Measurements from ENCODE around the gene FUBP3.
"Not testable (repeated sequence)": the region's sequence is repeated elsewhere in the genome, so short reads cannot be mapped to it uniquely, and the experiment has no call there.

Gene FUBP3

DNA sequence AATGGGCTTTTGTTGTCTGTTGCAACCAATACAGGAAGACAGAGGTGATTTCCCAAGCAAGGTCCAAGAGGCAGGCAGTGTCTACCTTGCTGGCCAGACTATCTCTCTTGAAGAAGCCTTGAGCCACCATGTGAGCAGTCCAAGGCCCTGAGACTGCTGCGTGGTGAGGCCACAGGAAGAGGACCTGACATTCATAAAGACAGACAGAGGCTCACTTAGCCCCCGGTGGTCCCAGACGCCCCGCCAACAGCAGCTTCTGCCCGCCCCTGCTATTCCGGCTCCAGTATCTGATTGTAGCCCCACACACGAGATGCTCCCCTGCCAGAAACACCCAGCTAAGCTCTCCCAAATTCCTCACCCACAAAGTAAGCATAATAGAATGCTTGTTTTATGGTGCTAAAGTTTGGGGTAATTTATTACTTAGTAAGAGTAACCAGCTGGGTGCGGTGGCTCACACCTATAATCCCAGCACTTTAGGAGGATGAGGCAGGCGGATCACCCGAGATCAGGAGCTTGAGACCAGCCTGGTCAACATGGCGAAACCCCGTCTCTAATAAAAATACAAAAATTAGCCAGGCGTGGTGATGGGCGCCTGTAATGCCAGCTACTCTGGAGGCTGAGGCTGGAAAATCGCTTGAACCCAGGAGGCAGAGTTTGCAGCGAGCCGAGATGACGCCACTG, 22.8 kb upstream of the FUBP3 start:
- no peak for DNase-seq

DNA sequence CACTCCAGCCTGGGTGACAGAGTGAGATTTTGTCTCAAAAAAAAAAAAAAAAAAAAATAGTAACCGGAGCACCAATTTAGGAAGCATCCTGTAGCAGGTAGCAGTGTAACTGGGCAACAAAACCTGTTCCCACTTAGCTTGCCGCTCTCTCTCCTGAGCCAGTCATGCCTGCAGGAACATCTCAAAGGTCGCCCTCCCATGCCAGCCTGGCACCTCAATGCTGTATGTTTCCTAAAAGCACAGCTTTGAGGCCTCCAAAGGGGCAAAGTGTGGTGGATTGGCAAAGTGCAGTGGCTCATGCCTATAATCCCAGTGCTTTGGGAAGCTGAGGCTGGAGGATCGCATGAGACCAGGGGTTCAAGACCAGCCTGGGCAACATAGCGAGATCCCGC, 22.3 kb upstream of the FUBP3 start:
- DNase-seq, result no peak

DNA sequence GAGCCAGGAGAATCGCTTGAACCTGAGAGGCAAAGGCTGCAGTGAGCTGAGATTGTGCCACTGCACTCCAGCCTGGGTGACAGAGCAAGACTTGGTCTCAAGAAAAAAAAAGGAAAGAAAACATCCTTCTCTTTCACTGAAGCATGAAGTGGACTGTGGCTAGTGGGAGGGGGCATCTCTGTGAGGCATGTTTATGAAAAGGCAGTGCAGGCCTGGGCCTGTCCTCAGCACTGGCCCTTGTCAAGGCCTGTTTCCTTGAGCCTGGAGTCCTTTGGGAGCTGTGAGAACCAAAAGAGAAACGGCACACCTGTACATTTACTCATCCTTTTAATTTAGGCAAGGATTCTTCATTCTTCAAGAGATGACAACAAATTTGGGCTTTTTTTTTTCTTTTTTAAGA, 18.3 kb upstream of the FUBP3 start:
- DNase-seq, result no peak

DNA sequence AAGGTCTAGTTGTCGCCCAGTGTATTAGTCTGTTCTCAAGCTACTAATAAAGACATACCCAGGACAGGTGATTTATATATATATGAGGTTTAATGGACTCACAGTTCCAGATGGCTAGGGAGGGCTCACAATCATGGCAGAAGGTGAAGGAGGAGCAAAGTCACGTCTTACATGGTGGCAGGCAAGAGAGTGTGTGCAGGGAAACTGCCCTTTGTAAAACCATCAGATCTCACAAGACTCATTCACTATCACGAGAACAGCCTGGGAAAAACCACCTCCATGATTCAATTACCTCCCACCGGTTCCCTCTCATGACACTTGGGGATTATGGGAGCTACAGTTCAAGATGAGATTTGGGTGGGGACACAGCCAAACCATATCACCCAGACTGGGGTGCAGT, 16.9 kb upstream of the FUBP3 start:
- DNase-seq, result not testable (repeated sequence)

DNA sequence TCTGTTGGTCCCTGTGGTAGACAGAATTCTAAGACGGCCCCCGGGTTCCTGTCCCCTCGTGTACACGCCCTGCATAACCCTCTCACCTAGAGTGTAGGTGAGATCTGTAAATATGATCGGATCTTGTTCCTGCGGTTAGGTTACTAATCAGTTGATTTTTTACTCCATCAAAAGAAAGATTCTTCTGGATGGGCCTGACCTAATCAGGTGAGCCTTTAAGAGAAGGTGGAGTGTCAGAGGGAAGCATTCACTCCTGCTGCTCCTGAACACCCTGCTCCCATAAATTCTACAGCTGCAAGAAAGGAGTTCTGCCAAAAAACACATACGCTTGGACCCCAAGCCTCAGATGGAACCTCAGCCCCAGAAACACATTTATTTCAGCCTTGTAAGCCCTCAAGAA, 15.6 kb upstream of the FUBP3 start:
- no peak for DNase-seq

DNA sequence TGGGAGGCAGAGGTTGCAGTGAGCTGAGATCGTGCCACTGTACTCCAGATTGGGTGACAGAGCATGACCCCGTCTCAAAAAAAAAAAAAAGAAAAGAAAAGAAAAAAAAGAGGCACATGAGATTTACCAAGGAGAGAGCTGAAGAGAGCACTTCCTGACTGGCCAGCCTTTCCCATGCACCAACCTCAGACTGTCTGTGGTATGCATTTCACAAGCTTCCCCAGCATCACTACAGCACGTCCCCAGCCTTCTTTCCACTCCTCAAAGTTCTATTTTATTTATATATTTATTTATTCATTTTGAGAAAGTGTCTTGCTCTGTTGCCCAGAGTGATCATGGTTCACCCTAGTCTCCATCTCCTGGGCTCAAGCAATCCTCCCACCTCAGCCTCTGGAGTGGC, 13.6 kb upstream of the FUBP3 start:
- DNase-seq, result no peak

DNA sequence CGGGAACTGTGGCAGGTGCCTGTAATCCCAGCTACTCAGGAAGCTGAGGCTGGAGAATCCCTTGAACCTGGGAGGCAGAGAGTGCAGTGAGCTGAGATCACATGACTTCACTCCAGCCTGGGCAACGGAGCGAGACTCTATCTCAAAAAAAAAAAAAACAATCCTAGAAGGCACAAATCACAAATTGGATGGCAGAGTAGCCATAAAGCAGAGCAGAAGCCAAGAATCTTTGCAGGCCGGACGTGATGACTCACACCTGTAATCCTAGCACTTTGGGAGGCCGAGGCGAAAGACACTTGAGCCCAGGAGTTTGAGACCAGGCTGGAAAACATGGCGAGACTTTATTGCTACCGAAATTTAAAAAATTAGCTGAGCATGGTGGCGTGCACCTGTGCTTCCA, 9.2 kb upstream of the FUBP3 start:
- DNase-seq, result no peak

DNA sequence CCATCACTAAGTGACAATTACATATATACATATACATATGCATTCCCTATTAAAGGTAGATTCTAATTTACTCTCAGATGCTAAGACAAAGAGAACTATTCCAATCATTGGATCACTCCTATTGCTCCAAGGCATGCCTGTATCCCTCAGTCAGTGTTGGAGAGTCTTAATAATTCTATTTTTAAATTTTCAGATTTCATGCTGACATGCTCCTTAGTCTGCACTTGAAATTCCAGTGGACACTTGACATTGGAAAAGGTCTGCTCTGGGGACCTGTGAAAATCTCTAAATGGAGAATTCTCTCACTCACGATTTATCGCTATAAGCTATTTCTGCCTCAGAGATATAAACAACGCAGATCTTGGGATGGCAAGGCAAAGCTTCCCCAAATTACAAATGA, 3.9 kb upstream of the FUBP3 start:
- DNase-seq, result no peak

DNA sequence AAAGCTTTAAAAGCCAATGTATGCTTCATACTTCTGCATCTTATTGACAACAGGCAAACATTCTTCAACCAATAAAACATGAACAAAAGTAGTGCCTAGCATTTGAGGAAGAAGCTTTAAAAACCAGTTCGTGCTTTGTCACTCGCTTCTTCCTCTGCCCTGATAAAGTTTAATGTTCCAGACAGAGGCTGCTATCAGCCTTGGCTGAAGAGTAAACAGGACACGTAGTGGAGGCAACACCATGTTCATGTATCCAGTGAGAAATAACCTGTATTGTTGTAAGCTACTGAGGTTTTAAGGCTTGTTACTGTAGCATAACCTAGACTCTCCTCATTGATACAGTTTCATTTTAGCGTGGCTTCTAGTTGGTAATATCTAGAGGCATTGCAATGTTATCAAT, 3.2 kb upstream of the FUBP3 start:
- DNase-seq, result no peak

DNA sequence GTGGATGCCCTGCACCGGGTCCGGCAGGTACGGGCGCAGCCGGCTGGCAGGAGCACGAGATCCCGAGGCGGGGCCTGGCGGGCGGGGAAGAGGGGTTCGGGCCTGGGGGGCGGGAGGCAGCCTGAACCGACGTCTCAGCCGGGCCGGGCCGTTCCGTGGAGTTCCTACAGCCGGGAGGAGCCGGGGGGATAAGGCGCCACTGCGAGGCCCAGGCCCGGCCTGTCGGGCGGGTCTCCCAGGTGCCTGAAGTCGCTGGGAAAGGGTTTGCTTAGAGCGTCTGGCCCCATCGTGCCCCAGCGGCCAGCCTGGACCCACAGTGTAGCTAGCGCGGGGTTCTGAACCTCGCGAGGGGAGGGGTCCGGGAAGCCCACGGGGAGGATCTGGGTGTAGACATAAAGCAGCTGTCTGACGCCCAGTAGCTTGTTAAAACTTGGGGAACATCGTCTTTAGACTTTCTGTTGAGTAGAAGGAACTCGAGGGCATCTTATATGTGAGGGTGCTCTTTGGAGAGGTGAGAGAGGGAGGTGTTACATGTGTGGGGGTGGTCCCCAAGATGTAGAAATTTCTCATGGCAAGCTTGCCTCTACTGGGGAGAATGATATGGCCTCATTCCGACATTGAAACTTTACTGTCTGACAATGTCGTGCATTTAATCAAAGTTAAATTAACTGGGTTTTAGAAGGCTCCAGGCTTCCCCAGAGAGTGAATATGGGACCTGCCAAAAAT, 524 bp downstream of the FUBP3 start:
- no peak for DNase-seq

DNA sequence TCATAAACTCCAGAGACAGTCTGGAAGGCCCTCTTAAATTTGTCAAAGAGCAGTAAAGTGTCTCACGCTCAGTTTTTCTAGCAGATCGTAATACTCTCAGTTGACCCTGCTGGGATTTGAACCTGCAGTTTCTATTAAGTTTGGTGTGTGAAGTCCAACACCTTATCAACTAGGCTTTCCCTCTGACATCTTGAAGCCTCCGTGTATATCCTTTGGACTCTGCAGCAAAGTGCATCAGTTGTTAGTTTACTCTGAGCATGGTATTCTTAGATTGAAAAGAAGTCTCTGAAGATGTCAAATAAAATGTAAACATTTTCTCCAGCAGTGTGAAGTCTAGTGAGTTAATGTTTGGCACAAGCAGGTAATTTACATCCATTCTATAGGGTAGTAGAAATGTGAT, 2.4 kb downstream of the FUBP3 start:
- DNase-seq, result no peak

DNA sequence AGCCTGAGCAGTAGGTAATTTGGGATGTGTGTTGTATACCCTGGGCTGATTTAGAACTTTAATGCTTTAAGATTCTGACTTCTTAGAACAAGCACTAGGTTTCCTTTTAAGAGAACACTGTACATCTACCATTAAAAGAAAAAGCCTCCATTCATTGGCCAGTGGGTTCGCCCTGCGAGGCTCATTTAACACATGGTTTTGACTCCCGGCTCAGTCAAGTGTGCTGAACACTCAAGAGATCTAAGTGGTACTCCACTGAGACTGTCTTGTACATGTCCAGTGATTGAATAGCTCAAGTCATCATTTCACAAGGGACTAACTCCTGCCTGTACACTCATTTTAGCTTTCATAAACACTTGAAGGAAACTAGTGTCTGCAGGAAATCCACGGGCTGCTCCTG, 3.9 kb downstream of the FUBP3 start:
- no peak for DNase-seq

DNA sequence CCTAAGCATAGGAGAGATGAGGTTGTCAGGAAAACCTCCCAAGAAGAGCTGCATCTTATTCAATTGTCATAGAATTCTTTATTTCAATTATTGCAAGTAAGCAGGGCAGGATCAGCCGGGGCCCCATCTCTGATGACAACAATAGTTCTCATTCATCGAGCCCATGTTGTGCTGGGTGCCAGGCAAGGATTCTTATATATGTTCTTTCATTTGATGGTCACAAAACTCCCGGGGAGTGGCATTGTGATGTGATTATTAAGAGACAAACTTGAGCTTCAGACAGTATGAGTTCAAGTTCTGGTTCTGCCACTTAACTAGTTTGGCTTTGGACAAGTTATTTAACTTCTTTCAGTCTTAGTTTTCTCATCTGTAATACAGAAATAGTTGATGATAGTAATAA, 8.5 kb downstream of the FUBP3 start:
- no peak for DNase-seq

DNA sequence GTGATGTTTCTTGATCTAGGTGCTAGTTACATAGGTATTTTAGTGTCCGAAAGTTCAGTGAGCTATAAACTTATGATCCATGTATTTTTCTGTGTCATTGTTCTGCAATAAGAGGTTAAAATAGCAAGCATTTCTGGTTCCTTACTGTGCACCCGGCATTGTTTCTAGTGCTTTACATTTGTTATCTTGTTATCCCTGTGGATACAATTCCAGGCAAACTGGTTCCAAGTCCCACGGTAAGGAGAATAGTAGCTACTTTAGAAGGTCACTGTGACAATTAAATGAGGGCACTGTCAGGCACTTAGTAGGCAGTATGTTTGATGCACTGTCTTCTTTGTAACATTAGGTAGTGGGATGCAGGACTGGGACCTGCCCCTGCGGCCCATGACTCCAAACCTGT, 9.0 kb downstream of the FUBP3 start:
- no peak for DNase-seq

DNA sequence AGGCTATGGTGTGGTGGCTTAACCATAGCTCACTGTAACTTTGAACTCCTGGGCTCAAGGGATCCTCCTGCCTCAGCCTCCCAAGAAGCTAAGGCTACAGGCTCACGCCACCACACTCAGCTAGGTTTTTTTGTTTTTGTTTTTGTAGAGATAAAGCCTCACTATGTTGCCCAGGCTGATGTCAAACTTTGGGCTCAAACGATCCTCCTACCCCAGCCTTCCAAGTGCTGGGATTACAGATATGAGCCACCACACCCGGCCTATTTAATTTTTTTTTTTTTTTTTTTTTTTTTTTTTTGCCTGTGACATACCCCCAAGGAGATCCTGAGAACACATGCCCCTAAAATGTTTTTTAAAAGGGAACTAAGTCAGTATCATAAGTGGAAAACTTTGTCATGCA, 10.4 kb downstream of the FUBP3 start:
- no peak for DNase-seq

DNA sequence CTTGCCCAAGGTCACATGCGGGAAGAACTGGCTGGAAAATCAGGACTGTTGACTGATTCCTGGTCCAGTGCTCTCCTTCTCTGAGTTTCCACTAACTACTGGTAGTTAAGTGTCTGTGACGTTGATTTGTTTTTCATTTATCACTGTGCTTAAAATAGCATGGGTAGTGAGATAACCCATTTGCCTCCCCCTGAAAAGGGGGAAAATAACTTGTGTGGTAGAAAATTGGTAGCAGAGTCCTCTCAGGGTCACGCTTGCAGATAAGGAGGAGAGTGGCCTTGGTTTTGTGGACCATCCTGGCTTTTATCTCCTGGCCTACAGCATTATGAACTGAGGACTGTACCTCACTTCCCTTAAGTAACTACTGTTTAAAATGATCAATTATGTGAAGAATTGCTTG, 10.9 kb downstream of the FUBP3 start:
- DNase-seq, result no peak

DNA sequence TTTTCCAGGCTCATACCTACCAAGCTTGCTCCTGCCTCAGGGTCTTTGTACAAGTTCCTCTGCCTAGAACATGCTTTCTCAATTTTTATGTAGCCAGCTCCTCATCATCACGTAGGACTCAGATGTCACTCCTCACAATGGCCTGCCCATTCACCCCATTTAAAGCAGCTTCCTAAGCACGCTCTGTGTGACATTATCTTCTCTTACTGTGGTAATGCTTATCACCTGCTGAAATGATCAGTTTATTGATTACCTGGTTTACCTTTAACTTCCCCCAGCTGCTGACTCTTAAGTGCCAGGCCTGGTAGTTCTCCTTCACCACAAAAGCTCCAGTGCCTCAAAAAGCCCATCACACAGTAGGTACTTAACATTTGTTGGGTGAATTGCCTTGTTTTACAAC, 13.6 kb downstream of the FUBP3 start:
- no peak for DNase-seq

DNA sequence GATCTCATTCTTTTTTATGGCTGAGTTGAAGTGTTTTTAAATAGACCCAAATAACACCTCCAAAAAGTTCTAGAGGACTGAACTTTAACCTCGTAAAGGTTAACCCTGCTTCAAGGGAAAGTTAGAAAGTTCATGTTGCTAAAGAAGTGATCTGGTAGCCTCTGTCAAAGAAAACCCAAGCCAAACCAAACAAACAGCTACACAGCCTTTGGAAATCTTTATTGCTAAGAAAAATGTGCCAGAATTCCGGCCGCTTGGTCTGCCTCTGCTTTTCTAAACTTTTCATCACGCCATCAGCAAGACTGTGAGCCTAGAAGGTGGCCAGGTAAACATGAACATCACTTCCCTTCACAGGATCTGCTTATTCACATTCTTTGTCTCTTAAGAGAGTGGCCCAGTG, 17.9 kb downstream of the FUBP3 start:
- DNase-seq, result no peak

DNA sequence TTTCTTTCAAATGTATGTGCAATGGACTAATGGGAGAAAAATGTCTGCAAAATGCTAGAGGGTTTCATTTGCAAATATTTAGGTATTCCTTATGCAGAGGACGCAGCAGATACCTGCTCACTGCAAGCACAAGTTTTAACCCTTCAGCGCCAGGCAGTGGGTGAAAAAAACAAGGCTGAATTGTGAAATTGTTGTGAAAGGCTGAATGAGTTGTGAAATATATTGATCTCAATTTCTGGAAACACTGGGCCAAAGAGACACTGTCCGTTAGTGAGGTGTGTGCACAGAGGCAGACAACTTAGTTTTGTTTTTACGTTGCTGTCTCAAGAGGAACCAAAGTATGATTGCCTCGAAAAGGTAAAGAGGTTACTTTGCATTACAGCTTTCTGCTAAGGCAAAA, 18.8 kb downstream of the FUBP3 start:
- DNase-seq, result no peak

DNA sequence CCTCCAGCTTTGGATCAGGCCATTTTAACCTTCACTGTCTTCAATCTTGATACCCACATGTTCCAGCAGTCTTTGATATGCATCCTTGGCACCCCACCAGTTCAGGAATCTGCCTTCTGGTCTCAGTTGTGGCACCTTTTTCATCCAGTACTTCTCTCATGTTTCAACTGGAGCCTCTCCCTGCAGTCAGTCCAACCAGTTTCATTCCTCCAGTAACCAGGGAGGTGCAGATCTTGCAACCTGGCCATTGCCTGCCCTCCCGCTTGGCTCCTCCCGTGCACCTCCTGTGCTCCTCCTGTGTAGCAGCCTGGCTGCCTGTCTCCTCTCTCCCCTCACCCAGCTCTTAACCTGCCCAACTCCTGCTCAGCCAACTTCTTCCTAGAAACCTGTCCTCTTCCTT, 20.2 kb downstream of the FUBP3 start:
- no peak for DNase-seq

DNA sequence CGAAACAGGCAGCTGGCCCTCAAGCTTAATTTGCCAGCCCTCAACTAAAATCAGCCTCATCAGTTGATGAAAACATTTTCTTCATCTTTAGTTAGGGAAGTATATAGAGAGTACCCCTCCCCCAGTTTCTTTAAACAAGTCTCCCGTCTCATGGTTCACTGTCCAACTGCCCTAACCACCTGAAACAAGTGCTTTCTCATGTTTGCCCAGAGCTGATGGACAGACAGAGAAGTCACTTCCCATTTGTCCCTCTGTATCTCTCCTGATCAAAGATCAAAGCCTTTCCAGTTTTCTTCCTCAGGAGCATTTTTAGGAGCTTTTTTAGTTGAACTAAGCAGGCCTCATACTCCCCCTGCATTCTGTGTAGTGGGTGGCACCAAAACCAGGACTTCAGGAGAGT, 21.7 kb downstream of the FUBP3 start:
- DNase-seq, result no peak

DNA sequence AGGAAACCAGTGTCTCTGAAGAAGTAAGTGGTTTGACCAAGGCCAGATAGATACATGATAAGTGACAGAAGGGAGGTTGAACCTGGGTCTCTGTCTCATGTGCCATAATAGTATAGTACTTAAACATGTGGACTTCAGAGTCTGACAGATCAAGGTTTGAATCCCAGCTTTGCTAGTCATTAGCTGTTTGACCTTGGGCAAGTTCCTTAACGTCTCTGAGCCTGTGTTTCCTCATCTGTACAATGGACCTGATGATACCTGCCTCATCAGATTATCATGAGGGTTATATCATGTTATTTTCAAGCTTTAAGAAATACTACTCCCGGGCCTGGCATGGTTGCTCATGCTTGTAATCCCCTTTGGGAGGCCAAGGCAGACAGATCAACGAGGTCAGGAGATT, 24.9 kb downstream of the FUBP3 start:
- DNase-seq, result no peak

DNA sequence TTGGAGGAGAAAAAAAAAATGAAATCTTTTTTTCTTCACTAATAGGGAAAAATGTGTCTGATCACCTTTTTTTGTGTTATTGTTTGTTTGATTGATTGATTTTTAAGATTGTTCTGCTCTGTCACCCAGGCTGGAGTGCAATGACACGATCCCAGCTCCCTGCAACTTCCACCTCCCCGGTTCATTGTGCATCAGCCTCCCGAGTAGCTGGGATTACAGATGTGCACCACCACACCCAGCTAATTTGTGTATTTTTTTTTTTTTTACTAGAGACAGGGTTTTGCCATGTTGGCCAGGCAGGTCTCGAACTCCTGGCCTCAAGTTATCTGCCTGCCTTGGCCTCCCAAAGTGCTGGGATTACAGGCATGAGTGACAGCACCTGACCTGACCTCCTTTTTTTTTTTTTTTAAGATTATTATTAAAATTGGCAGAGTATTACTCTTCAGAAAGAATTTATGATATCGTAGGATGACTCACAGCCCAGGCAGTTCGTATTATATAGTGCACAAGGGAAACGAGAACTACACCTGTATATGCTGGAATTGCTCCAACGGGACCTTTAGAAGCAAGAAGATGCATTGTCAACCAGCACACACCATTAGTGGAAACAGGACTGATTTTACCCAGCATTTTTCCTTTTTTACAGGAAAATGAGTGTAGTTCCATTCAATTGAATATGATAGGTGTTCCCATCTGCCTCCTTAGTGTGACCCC, 27.7 kb downstream of the FUBP3 start:
- DNase-seq, result no peak

DNA sequence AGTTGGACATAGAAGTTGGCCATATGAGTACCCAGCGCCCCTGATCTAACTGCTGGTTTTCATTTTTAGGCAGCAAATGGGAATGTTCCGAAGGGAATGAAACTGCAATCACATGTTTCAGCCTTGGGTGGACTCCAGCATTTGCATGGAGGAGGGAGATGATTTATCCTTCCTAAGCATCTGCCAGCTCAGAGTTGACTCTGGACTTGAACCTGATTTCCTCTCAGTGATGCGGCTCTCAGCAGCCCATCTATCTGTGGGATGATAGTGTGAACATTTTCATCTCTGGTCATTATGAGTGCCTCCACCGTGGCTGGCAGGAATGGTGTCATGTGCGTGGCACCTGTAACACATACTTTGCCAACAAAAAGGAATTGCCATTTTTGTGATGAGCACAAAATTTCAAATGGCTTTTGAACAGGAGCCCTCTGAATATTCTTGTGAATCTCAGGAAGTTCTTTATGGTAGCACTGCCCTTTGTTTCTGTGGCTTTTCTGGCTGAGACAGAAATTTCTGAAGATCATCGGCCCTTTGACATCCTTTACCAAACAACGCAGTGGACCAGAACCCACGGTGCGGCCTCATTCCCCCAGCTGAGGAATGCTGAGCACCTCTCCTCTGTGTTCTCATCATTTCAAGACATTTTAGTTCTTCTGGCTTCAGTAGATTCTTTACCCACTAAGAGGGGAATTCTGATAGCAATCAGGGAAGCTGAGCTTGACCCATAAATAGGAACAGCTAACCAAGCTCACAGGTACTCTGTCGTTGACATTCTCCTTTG, 28.5 kb downstream of the FUBP3 start:
- DNase-seq, result no peak
